ENCODE results near the gene TIGD1. TPM values are rescaled to one million over a fixed set of nuclear protein-coding genes. Genes with fewer than 3 reads are reported as not detected.

The TIGD1 gene
- total RNA-seq (2022; extraction: Qiagen RNA extraction; ENCODE audit: low read depth) = 4.6 to 5.1 TPM (median 4.9 TPM) in 5 replicates

DNA sequence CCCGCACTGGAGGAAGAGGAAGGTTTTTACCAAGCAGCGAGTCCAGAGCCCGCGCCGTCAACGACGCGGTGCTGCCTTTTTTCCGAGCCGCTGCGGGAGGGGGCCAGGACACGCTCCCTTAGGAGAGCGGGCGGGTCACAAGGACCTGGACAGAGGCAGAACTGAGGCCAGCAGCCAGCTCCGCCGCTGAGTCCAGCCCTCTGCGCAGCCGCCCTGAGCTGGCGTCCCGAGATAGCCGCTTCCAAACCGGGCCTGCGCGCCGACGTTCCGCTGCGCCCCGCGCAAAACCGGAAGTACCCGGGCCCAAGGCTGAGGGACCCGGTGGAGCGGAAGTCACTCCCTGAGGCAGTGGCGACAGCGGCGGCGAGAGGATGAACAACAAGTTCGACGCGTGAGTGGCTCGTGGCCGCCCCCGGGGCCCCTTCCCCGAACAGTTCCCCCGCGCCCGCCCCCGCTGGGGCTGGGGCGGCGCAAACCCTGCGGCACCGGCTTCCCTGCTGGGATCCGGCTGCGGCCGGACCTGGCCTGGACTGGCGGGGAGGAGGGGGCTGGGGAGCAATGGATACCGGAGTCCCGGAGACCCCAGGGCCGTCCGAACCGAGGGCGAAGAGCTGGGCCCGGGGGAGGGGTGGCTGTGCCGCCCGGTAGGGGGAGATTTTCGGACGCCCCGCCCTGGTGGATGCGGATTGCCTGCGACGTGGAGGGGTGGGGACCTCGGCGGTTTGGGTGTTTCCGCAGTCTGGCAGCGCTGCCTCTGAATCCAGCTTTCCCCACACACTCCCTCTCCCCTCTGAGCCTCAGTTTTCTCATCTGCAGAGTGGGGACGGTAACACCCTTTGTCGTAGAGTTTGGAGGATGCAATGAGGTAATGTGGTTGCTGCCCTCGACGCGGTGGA is at the start of gene TIGD1, which contains the start of gene EIF4E2:
Gene TIGD1 (minus strand): TSS at position 204 of the 896 bp plus-strand sequence. CDS start 675 bp downstream, outside the sequence.
Gene EIF4E2 (plus strand): TSS at position 336 of the 896 bp plus-strand sequence. CDS start 36 bp downstream, at position 372.

DNA sequence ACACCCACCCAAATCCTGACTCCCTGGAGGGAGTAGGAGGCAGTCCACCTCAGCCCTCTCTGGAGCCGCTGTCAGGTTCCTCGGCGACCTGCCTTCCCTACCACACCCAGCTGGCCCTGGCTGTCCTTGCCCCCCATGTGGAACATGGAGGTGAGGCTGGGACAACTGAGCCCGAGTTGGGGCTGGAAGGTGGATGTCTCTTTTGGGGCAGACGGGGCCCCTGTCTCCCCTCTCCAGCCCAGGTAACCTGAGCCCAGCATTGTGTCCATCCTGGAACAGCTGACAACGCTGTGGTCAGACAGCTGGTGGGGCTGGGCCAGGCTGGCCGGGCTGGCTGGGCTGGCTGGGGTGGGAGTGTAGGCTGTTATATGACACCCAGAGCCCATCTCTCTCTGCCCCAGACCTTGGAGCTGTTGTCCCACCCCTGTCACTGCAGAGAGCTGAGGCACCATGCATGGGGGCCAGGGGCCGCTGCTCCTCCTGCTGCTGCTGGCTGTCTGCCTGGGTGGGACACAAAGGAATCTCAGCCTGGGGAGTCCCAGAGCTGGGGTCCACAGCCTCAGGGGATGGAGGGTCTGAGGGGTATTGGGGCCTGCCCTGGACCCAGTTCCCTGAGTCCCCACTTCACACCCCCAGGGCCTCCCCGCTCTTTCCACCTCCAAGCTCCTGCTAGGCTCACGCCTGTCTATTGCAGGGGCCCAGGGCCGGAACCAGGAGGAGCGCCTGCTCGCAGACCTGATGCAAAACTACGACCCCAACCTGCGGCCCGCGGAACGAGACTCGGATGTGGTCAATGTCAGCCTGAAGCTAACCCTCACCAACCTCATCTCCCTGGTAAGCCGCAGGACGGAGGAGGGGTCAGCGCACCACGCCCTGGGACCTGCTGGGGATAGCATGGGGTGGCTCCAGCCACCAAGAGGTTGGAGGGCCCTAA is 10.8 kb downstream of the TIGD1 start, which contains the start of gene CHRNG:
Gene CHRNG (plus strand): TSS at position 395 of the 934 bp plus-strand sequence. CDS start 56 bp downstream, at position 451.

DNA sequence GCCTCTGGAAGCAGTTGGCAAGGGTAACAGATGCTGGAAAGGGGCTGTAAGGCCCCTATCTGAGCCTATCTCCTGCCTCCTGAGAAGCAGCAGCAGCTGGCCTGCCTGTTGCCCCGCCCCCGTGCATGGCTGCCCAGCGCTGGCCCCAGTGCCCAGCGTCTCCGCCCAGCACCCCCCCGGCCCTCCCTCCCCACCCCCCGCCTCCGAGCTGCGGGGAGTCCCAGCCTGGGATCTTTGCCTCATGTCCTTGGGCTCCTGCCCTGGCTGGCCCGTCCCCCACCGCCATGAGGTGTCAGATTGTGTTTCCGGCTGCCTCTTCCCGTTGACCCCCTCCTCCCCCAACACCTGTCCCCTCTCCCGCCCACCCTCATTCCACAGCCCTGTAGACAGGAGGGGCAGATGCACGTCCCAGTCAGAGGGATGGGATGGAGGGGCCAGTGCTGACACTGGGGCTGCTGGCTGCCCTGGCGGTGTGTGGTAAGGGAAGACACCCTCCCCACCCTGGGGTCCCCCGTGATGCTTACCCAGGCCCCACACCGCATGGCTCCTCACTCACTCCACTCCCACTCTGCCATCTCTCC is 24.5 kb downstream of the TIGD1 start, which contains the start of gene CHRND:
Gene CHRND (plus strand): TSS at position 370 of the 581 bp plus-strand sequence. CDS start 56 bp downstream, at position 426.

DNA sequence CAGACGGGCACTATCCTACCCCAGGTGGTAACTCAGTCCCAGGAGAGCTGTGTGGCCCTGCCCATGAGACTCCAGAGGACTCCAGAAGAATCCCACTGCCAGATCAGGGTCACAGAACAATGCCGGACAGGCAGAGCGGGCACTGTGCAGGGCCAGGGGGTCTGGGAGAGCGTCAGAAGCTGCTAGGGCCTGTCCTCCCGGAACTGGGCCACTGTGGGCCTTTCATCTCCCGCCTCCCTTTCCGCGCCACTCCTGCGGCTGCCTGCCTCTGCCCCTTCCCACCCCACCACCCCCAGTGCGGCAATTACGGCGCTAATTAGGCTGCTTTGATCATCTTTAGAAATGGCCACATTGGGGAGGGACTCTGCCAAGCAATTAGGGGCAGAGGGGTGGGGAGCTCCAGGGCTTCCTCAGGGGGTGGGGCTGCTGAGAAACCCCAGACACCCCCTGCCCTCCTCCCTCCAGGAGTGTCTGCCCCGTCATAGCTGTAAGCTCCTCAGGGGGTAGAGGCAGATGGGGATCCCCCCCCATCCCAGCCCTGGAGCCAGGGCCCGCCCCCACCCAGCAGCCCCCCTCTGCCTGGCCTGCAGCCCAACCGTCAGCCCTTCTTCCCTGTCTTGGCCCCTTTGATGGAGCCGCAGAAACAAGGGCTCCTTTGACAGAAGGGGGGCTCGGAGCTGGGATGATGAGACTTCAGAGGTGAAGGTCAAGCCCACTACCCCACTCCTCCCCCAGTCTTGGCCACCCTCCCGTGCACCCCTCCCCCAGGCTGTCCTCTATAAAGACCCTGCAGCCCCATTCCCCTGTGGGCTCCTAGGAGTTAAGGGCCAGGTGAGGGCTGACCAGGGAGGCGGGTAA is 30.5 kb downstream of the TIGD1 start, which contains the start of gene PRSS56:
Gene PRSS56 (plus strand): TSS at position 808 of the 858 bp plus-strand sequence. CDS start 211 bp downstream, outside the sequence.

Other genes starting within 250 kb of the TIGD1 start
- 0.23 to 0.37 TPM (median 0.35 TPM) in 5 replicates for gene ALPP, start 171.8 kb downstream of the TIGD1 start, total RNA-seq (2022; extraction: Qiagen RNA extraction; ENCODE audit: low read depth)
- gene ALPG, start 143.7 kb downstream of the TIGD1 start, total RNA-seq (2022; extraction: Qiagen RNA extraction; ENCODE audit: low read depth) = 0.06 to 0.23 TPM (median 0.12 TPM) in 4 of 5 replicates, not detected in the other
- not detected in 5 replicates for gene ALPI, start 94.4 kb downstream of the TIGD1 start, total RNA-seq (2022; extraction: Qiagen RNA extraction; ENCODE audit: low read depth)
- gene ECEL1, start 62.7 kb downstream of the TIGD1 start, total RNA-seq (2022; extraction: Qiagen RNA extraction; ENCODE audit: low read depth) = 0.07 to 0.37 TPM (median 0.10 TPM) in 4 of 5 replicates, not detected in the other
- gene PRSS56, start 30.2 kb downstream of the TIGD1 start, total RNA-seq (2022; extraction: Qiagen RNA extraction; ENCODE audit: low read depth) = 0.08 to 0.20 TPM (median 0.14 TPM) in 4 of 5 replicates, not detected in the other
- gene CHRND, start 24.4 kb downstream of the TIGD1 start, total RNA-seq (2022; extraction: Qiagen RNA extraction; ENCODE audit: low read depth) = not detected in 5 replicates
- not detected in 5 replicates for gene CHRNG, start 10.9 kb downstream of the TIGD1 start, total RNA-seq (2022; extraction: Qiagen RNA extraction; ENCODE audit: low read depth)
- gene EIF4E2, start 132 bp upstream of the TIGD1 start, total RNA-seq (2022; extraction: Qiagen RNA extraction; ENCODE audit: low read depth) = 89.4 to 249 TPM (median 97.4 TPM) in 5 replicates
- gene EFHD1, start 83.0 kb upstream of the TIGD1 start, total RNA-seq (2022; extraction: Qiagen RNA extraction; ENCODE audit: low read depth) = 1.6 to 2.4 TPM (median 2.3 TPM) in 5 replicates
- gene GIGYF2, start 146.8 kb upstream of the TIGD1 start, total RNA-seq (2022; extraction: Qiagen RNA extraction; ENCODE audit: low read depth) = 23.9 to 31.4 TPM (median 28.4 TPM) in 5 replicates
- gene KCNJ13, start 226.0 kb upstream of the TIGD1 start, total RNA-seq (2022; extraction: Qiagen RNA extraction; ENCODE audit: low read depth) = not detected in 5 replicates

All from A549 treated with CpdA at 1 μM for 4 hours (cell line).